Measurements from ENCODE around the gene CDKN2B-AS1.

CDKN2B-AS1 gene

DNA sequence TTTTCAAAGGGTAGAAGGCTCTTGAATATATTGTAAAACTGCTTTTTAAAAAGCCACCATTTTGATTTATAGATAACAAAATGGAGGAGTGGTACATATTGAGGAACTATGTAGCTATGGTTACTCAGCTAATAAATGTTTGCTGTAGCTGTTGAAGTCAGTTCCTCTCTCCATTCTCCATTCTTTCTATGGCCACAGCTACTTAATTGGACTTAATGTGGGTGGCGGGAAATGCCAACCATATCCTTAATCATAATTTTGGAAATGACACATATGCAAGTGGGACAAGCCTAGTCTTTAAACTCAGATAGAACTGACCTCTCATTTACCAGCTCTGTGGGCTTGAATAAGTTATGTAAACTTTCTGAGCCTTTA lies 11.0 kb upstream of the CDKN2B-AS1 start:
- no peak for DNase-seq

DNA sequence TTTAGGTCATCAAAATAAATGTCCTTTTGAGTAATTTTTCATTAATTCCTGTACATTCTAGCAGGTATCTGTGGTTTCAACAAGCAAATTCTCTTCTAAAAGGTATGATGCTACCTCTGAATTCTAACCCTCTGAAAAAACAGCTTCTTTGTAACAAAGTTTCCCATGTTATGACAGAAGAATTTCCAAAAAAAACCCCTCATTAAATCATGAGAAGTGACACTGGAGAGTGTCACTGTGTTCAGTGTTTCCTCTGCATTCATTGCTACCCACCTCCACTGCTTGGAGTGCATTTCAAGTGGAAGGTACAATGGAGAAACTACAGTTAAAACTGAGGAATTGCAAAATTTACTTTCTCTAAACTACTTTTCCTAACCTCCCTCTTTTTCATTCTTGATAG lies 10.5 kb upstream of the CDKN2B-AS1 start:
- DNase-seq = no peak

DNA sequence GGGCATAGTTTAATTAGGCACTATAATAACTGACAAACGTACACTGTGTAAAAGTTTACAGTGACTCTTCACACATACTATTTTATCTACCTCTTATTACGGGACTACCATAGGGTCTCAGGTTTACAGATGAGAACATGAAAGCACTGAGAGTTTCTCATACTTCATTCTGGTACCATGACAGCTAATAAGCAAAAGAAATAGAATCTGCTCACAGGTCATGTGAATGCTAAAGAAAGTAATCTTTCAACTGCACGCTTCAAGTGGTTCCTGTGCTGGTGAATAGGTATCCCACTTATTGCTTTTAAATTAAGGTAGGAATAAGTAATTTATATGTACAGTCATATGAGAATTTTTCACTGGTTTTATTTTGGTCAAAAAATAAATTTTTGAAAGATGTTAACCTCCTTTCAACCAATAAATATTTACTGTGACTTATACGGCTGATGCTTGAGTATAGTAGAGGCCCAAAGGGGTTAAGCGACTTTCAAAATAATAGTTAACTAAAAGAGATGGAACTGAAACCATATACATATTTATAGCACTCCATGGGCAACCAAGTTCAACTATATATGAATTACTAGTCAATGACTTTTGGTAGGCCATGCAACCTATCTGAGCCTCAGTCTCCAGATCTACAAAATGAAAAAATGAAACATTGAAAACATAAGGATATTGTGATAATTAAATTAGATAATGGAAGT lies 8.5 kb upstream of the CDKN2B-AS1 start:
- no peak for DNase-seq

DNA sequence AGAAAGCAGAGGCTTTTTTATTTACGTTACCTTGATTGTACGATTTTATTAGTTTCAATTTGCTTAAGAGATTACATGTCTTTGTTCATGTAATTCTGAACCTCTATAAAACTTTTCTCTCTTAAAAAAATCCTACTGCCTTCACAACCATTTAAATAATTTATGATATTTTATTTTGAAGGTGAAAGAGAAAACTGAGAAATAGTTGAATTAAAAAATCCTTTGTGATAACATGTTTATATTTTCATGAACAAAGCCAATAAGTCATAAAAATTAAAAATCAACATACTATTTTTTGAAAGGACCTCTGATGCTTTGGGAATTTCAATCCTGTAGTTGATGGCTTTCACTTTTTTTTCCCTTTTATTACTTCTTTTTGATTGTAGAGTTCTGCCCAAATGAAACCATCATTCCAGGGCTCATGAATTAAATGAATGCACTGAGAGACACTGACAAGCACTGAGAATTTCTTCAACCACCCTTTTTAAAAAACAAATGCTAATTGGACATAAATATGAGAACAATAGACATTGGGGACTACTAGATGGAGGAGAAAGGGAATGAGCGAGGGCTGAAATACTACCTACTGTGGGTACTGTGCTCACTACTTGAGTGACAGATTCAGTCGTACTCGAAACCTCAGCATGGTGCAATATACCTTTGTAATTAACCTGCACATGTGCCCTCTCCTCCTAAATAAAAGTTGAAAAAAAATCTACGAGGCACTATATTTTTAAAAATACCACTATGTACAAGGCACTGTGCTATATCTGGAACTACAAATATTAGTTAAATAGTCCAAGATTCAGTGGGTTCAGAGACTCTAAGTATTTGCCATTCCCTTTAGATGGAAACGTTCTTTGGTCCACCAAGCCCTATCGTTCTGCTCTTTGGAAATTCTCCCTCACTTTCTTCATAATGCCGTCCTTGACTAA lies 6.3 kb upstream of the CDKN2B-AS1 start:
- DNase-seq = no peak

DNA sequence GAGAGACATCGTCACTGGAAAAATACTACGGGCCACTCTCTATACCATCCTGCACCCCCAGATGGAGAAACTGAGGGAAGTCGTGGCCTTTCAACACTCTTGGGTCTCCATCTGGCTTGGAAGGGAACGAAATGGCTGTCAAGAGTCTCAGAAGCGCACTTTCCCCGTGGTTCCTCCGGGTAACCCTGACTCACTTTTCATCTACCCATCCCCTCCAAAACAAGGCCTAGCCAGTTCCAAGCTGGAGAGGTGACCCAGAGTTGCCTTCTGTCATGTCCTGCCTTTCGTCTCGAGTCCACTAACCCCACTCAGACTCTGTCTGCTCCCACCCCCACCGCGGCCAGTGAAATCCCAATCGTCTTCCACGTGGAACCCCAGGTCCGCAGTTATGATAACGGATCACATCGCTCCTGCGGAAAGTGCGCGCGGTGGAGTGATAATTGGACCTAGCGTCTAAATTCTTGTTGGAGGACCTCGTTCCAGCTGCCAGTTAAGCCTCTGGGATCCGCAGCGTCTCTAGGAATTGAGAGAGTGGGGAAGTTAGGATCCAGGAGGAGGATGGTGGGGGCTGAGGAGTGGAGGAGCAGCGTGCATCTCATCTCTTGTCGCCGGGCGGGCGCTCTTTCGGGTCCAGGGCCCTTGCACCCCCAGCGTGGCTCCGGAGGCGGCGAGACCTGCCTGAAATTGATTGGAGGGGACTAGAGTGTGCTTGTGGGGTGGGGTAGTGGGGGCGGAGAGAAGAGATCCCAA lies 5.0 kb upstream of the CDKN2B-AS1 start:
- DNase-seq = no peak

DNA sequence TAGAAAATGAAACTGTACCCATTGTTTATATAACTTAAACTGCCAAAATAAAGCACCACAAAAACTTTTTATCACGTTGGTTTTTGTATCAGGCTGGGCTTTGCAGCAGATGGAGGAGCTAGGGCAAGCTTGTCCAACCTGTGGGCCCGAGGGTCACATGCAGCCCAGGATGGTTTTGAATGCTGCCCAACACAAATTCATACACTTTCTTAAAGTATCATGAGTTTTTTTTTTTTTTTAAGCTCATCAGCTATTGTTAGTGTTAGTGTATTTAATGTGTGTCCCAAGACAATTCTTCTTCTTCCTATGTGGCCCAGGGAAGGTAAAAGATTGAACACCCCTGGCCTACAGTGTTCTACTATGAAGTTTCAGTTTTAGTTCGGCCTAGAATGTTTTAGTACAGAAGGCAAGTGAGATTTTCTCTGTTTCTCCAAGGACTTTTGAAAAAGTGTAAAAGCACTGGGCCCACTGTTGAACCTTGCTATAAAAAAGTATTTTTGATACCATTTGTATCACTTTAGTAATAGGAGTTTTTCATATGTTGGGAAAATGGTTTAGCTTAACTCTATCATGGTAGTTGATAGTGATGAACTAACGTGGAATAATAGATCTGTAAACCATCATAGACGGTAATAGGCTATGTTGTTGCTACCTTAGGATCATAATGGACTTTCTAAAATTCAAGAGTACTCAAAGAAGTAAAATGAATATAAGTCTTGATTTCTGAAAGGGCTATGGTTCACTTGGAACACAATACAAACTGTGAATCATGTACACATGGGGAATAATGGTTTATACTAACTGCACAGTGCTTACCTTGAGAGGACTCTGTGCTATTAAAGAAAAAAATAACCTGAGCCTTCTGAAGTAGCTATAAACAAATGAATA lies 3.3 kb upstream of the CDKN2B-AS1 start:
- DNase-seq = no peak

DNA sequence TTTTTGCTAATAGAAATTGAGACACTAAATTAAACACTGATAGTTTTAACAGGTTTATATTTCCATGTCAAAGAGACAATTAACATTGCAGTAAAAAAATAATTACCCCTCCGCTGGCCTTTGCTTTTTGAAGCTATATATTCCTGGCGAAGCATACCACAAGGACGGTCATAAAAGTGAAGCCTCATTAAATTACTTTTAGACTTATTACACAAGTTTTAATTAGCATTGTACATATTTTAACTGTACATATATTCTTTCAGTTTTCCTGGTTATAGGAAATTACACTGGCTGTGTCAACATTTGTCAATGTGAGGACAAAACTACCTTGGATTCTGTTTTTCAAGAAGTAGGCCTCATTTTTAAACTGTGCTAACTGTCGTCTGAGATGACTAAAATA lies 1.6 kb upstream of the CDKN2B-AS1 start:
- no peak for DNase-seq

DNA sequence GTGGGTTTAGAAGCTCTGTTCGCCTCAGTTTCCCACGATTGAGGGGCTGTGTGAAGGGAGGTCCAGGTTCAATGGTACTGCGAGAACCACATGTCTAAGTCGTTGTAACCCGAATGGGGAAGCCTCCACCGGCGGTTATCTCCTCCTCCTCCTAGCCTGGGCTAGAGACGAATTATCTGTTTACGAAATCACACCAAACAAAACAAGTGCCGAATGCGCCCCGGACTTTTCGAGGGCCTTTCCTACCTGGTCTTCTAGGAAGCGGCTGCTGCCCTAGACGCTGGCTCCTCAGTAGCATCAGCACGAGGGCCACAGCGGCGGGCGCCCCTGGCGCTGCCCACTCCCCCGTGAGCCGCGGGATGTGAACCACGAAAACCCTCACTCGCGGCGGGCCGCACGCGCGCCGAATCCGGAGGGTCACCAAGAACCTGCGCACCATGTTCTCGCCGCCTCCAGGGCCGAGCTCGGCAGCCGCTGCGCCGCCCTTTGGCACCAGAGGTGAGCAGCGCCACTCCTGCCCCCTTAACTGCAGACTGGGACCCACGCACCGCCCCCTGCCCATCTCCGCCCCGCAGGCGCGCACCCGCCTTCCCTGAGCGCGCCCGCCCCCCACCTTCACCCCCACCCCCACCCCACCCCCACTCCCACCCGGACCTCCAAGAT lies 567 bp upstream of the CDKN2B-AS1 start, which contains the start of gene CDKN2A:
TSS of gene CDKN2A (minus strand) at position 500 of the 663 bp plus-strand sequence.
- DNase-seq = no peak

DNA sequence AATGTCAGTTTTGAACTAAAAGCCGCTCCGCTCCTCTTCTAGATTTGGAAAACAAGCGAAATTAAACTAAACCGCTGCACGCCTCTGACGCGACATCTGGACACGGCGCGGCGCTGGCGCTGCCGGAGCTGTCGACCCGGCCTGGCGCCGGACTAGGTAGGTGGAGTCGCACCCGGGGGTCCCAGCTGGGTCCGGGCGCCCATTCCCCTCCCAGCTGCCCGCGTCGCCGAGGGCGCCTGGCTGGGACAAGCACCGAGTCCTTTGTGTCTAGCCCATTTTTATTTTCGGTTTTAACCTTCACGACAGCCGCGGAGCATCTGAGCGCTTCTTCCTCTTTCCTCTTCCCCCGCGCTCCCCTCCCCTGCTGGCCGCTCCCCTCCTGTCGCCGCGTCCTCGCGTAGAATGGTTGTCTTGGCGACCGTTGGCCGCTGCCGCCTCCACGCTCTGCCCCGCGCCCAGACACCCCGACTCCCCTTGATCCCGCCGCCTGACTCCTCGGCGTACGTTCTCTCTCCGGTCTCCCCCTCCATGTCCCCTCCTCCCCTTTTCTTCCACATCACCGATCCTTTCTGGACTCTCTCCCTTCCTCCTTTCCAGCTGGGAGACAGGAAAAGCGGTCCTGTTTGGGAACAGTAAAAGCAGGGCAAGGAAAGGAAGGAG lies 545 bp downstream of the CDKN2B-AS1 start:
- DNase-seq = peak in 1 of 2 donors; percentile 50

DNA sequence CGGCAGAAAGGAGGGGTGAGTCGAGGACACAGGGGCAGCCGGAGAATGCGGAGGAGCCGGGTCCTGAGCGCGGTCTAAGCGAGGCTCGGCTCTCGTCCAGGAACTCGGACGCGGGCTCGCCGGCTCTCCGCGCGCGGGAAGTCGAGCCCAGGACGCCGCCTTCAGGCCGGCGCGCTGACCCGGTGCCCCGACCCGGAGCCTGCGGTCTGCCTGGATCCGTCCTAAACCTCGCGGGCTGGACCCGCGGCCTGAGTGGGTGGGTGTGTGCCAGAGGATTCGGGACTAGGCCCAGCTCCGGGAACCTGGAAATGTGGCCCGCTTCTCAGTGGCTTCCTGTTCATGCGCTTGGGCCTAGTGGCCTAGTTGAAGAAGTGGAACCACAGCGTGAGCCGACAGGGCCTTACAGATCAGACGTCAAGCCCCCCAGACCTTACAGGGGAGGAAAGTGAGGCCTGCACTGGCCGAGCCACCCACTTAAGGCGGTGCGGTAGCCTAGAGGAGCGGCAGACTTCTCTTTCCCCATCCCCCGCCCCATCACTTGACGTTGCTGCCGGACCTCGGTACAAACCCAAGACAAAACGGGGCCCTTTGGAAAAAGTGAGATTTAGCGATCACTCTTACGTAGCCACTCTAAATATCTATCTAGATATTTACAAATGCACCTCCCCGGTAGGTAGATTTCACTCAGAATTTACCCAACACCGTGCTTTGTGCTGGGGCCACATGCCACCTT lies 1.2 kb downstream of the CDKN2B-AS1 start:
- no peak for DNase-seq

DNA sequence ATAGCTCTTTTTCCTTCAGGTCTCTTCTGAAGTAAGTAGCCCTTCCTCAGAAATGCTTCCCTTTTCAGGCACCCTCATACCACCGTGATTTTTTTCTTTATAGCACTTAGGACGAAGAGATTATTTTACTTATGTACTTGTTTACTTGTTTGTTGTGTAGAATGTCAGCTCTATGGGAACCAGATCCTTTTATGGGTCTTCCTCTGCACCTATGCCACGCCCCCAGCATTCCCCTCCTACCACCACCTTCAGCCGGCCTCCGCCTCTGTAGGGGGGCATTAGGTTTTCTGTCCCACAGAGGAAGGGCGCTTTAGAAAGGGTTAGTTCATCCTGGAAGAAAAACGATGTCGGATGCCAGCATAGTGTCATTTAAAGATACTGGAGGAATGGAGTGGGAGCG lies 1.8 kb downstream of the CDKN2B-AS1 start:
- DNase-seq = no peak

DNA sequence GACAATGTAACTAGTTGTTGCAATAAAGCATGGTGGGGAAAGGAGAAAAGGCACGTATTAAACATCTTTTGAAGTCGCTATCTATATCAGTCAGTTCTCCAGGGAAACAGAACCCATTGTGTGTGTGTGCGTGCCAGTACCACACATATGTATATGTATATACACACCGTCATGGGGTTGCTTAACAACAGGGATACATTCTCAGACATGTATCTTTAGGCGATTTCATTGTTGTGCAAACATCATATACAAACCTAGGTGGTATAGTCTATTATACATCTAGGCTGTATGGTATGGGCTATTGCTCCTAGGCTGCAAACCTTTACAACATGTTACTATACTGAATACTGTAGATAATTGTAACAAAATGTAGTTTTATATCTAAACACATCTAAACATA lies 2.3 kb downstream of the CDKN2B-AS1 start:
- DNase-seq = no peak

DNA sequence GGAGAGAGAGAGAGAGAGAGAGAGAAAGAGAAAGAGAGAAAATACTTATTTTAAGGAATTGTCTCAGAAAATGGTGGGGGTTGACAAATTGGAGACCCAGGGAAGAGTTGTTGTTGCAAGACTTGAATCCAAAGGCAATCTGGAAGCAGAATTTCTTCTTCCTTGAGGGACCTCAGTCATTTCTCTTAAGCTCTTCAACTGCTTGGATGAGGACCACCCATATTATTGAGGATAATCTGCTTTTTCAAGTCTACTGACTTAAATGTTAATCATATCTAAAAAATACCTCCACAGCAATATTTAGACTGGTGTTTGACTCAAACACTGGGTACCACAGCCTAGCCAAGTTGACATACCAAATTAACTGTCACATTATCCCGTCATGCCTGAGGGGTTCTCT lies 2.9 kb downstream of the CDKN2B-AS1 start:
- no peak for DNase-seq

DNA sequence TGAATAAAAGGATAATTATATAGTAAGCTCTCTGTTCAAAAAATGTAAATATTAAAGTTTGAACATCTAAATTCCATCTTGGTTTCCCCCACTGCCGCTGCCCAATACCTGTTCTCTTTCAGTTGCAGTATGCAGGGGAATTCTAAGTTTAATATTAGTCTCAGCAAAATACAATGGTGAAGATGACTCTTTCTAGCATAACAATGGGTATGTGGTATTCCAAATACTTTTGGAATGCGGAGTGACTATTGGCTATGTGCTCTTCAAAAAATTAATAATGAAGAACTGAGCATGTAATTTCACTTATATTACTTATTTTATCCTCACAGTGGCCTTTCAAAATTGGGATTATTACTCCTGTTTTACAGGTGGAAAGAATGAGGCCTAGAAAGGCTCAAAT lies 3.4 kb downstream of the CDKN2B-AS1 start:
- no peak for DNase-seq

DNA sequence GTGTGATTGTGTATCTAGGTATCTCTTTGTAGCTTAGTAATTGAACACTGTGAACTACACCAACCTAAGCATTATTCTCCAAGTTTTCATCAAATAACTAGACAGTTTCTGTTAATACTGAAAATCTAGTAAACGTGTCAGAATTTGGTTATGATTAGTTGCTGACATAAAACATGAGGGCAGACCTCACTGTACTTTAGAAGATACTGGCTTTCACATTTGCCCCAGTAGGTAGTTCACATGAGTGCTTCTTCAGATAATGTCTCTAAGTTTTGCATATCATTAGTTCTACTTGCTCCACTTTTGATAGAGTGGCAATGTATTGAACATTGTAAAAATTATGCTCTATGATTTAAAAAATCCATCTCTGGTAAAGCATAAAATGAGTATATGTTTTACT lies 7.4 kb downstream of the CDKN2B-AS1 start:
- no peak for DNase-seq

DNA sequence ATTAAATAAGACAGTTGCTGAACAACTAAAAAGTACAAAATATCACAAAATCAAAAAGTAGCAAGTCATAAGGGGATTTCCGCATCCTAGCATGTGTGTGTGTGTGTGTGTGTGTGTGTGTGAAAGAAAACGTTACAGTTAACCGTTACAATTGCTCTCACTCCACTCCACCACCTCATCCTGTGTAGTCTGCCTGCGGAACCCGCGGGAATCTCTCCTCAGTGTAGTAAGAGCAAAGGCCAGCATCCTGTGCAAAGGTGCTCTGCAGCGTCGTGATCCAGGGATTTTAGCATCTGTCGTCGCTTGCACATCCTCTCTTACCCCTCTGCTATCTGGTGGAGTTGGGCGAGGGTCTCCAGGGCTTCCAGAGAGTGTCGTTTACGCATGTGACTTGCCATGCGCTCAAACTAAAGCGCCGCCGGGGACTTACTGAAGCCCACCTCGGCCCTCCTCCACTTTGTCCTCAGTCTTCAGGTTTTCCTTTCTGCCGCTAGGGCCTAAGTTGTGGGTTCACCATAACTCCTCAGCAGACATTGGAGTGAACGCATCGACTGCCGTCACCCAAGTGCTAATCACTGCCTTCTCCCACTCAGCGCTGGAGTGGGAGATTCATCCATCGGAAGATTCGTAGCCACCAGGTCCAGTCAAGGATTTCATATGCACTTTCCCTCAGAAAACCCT lies 10.6 kb downstream of the CDKN2B-AS1 start:
- no peak for DNase-seq

DNA sequence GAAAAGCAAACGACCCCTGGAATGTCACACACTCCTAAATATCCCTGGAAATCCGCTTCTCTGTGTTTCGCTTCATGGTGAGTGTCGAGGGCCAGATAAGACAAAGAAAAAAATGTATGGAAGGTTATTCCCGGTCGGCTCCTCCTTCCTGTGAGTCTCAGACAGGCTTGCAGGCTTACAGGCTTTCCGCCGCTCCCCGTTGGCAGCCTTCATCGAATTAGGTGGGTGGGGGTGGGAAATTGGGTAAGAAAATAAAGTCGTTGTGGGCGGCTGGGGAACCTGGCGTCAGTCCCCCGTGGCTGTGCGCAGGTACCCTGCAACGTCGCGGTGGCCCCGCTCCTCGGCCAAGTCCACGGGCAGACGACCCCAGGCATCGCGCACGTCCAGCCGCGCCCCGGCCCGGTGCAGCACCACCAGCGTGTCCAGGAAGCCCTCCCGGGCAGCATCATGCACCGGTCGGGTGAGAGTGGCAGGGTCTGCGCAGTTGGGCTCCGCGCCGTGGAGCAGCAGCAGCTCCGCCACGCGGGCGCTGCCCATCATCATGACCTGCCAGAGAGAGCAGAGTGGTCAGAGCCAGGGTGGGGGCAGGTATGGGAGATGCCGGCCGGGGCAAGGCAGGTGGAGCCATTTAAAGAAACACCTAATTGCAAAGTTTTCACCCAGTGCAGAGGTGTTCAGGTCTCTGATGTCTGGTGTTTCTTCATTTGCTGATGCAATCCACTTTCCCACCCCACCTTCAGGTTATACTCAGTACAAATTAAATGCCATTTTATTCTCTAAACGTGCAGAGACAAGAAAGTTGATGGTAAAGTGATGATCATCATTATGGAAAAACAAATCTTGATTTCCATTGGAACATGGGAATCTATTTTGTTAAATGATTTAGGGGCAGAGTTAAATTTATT lies 11.4 kb downstream of the CDKN2B-AS1 start:
- no peak for DNase-seq

DNA sequence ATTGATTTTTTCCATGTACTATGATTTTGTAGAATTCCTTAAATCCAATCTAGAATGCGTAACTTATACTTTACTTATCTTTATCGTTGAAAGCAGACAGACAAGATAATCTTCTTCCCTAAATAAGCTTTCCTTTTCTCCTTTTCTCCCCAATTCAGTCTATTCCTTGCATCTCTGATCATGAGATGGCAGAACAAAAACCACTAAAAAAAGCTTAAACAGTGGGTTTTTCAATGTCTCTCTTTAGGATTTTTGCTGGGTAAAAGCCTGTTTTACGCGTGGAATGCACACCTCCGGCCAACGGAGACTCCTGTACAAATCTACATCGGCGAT lies 13.8 kb downstream of the CDKN2B-AS1 start:
- DNase-seq = no peak

All from stimulated activated CD4-positive, alpha-beta T cell treated with anti-CD3 and anti-CD28 coated beads, Interleukin-2, amount 100 ng/mL, for 48 hours (primary cell).